OCI-LY7 (cell line): Measurements from ENCODE around the gene KCNN3. TPM values are rescaled to one million over a fixed set of nuclear protein-coding genes. Genes with fewer than 3 reads are reported as not detected.

Experiments
- BruUV-seq: library from RNA; stranded (reverse); fragments of 400-500 nt; replicated peaks from 2 replicates; lab custom pipeline; 2021; lab: Mats Ljungman, UMichigan
- CTCF ChIA-PET: fragments of 300-600 bp; sonication (Branson Sonifier 250); formaldehyde crosslinking; loops from one replicate; lab custom pipeline; 2022; ENCODE audit warnings: antibody characterized with exemption; ENCODE audit not compliant: unreplicated experiment; lab: Charles Lee
- POLR2A ChIA-PET: fragments of 300-600 bp; sonication (Branson Sonifier 250); formaldehyde crosslinking; loops from one replicate; lab custom pipeline; 2022; ENCODE audit warnings: antibody characterized with exemption; lab: Charles Lee
- DNase-seq: peaks from one replicate; pipeline ENCODE4 v3.0.0-alpha.2; 2015; ENCODE audit warnings: low spot score
- H2AFZ ChIP-seq: fragments of 200-600 bp; sonication (generic), shearing (Covaris generic); 2 replicates; pipeline ENCODE4 v1.6.1; 2014; ENCODE audit warnings: mild to moderate bottlenecking, antibody characterized with exemption, low read length, moderate library complexity
- H3K27ac ChIP-seq: fragments of 200-600 bp; sonication (generic); 2 replicates; pipeline ENCODE4 v1.5.1; 2014; ENCODE audit warnings: mixed run types, low read depth, mild to moderate bottlenecking, moderate library complexity, low read length, inconsistent platforms; ENCODE audit not compliant: poor library complexity, severe bottlenecking
- H3K36me3 ChIP-seq: fragments of 200-600 bp; sonication (generic); 2 replicates; pipeline ENCODE4 v1.6.1; 2014; ENCODE audit warnings: mild to moderate bottlenecking, antibody characterized with exemption, low read length, moderate library complexity, mixed read lengths; ENCODE audit not compliant: insufficient read depth
- H3K4me1 ChIP-seq: fragments of 200-600 bp; sonication (generic); 2 replicates; pipeline ENCODE4 v1.5.1; 2014; ENCODE audit warnings: mild to moderate bottlenecking, low read length; ENCODE audit not compliant: insufficient read depth, poor library complexity, severe bottlenecking
- H3K4me2 ChIP-seq: fragments of 200-600 bp; sonication (generic); 2 replicates; pipeline ENCODE4 v1.6.1; 2014; ENCODE audit warnings: mild to moderate bottlenecking, low read length
- H3K4me3 ChIP-seq: fragments of 200-600 bp; sonication (generic); 2 replicates; pipeline ENCODE4 v1.5.1; 2014; ENCODE audit warnings: mild to moderate bottlenecking, low read depth, low read length; ENCODE audit not compliant: poor library complexity, severe bottlenecking
- H3K79me2 ChIP-seq: fragments of 200-600 bp; sonication (generic); 2 replicates; pipeline ENCODE4 v1.6.1; 2016; ENCODE audit warnings: low read depth, mild to moderate bottlenecking, low read length, moderate library complexity, mixed read lengths; ENCODE audit not compliant: insufficient read depth
- H3K9me2 ChIP-seq: fragments of 200-600 bp; sonication (generic); 2 replicates; pipeline ENCODE4 v1.6.1; 2016; ENCODE audit warnings: mild to moderate bottlenecking, low read length, mixed read lengths; ENCODE audit not compliant: insufficient read depth
- H3K9me3 ChIP-seq: fragments of 200-600 bp; sonication (generic); 2 replicates; pipeline ENCODE4 v1.6.1; 2014; ENCODE audit warnings: mild to moderate bottlenecking, mixed run types, low read length, mixed read lengths
- H4K20me1 ChIP-seq: fragments of 200-600 bp; sonication (generic); 2 replicates; pipeline ENCODE4 v1.6.1; 2014; ENCODE audit warnings: mild to moderate bottlenecking, antibody characterized with exemption, low read length, moderate library complexity, mixed read lengths; ENCODE audit not compliant: insufficient read depth
- EZH2phosphoT487 ChIP-seq: fragments of 200-600 bp; sonication (generic); IDR thresholded peaks from 2 replicates; pipeline ENCODE4 v1.6.1; 2018; ENCODE audit warnings: low read depth, borderline replicate concordance, mild to moderate bottlenecking, mixed run types, antibody characterized with exemption, low read length, moderate library complexity, mixed read lengths
- intact Hi-C: fragments of 100-400 bp; cut with micrococcal nuclease; formaldehyde crosslinking; loops from one replicate; pipeline ENCODE4 v1.10.0; 2022; ENCODE audit not compliant: unreplicated experiment
- total RNA-seq, 2 experiments: library from RNA; depleted of rRNA in 1 of 2; stranded (reverse); fragments of >200 nt in 1 of 2; shearing (Covaris generic) in 1 of 2; gene quantifications; 2 replicates each; pipeline ENCODE4 v1.2.3, GENCODE V29; 2014 to 2022
- TF ChIP-seq, protein P1 (sequence below): fragments of 200-600 bp; sonication (generic); conservative IDR thresholded peaks from 2 replicates; pipeline ENCODE4 v1.5.1; 2014; ENCODE audit warnings: mild to moderate bottlenecking, antibody characterized with exemption, low read length, moderate library complexity, mixed read lengths

KCNN3 gene
- total RNA-seq, 2 experiments from 2014 or later, result 14.8 to 50.8 TPM

DNA sequence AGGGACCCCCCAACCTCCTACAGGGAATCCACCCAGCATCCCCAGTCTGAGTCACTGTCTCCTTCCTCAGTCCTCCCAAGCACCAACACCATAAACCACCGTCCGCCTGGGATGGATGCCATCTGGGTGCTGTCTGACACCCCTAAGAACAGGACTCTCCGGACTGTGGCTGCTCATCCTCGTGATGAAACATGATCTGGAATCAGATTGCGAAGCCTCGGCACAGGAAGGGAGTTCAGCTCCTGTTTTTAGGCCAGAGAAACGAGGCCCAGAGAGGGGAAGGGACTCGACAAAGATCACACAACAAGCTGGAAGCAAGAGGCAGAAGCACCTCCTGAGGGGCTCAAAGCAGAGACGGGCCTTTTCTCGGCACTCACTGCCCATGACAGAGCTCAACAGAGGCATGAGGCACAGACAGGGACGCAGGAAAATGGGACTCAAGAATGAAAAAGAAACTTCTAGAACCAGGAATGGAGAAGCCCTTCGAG lies 8.4 kb downstream of the KCNN3 start:
- POLR2A ChIA-PET, result interaction anchor here (0.6 to 6.2 kb wide), 4 partner anchors 24 to 874 kb away, joined by 3 to 43 read pairs (median 3); partner anchors contain the start of gene CKS1B

DNA sequence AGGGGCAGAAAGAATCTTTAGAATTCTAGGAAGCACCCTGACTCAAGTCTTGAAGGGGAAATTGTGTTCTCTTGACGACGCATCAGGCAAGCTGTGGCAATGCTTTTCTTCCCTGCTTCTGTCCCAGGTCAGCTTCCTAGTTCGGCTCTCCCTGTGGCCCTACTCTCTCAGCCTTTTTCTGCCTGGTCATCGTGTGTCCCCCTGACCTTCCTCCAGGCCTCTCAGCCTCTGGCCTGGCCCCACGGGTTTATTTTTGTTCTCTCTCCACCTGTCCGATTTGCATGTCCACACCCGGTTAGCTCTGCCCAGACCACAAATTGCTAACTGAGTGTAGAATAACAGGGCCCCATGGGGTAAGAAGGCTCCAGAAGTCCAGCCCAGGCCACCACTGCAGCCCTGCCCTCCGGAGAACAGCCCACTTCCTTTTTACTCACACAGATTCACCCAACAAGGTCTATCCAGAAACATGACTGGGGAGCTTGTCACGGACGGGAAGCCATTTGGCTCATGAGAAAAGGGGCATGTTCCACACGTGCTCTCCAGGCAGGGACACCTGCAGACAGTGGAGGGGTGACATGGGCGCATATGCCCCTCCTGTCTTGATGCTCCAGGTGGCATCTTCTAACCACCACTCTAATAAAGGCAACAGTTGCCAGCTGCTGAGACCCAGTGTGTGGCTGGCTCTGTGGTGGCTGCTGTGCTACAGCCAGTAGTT lies 9.8 kb downstream of the KCNN3 start:
- H2AFZ ChIP-seq, result no peak overlapping the region

More for the DNA sequence above, 8.4 kb downstream of the KCNN3 start:
- Histone ChIP-seq H3K4me3 (peak overlapping the region; percentile 77), H3K9me3 (no peaks in the 10 kb centered on the region), H3K4me1 (peaks cover 99% of the 10 kb centered on the region), H3K36me3 (no peaks in the 10 kb centered on the region), H3K9me2 (no peaks in the 10 kb centered on the region), H3K4me2 (peak overlapping the region; percentile 85), H2AFZ (no peak overlapping the region), H3K79me2 (peaks cover 30% of the 10 kb centered on the region; the same call in 1 of the 2 replicates), H3K27ac (peak overlapping the region; percentile 91), H4K20me1 (no peaks in the 10 kb centered on the region)
- no TSS peak for BruUV-seq
- intact Hi-C loops, result loop anchor here (5.0 to 10.0 kb wide), 5 partner anchors 141 to 1633 kb away; partner anchors contain the start of genes ADAR, EFNA4, UBE2Q1 and ZBTB7B
- CTCF ChIA-PET, result no interaction called here
- no peak for TF ChIP-seq EZH2phosphoT487
- peak; percentile 24 for DNase-seq

DNA sequence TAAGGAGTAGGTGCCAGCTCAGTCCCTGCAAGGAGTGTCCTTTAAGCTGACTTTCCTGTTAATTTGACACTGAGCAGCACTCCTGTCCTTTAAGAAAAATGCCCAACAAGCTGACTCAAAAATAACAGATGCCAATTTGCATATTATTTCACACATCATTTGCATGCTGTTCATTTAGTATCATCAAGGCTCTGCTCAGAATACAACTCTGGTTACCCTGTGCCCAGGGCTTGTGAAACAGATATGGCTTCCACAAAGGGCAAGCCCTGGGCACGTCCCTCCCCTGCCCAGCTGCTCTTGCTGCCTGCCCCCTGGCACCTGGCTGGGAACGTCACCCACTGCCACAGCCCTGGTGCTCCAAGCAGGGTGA lies 10.3 kb downstream of the KCNN3 start:
- CTCF ChIA-PET, result interaction anchor here (0.6 to 2.2 kb wide), 4 partner anchors 10 to 136 kb away, joined by 3 to 9 read pairs (median 4); partner anchors contain the start of gene KCNN3
- Histone ChIP-seq H3K27ac (peak overlapping the region; percentile 91), H3K4me1 (peaks cover 94% of the 10 kb centered on the region), H3K4me2 (peak overlapping the region; percentile 85), H3K9me2 (no peaks in the 10 kb centered on the region), H3K79me2 (peaks cover 38% of the 10 kb centered on the region; the same call in 1 of the 2 replicates), H3K9me3 (no peaks in the 10 kb centered on the region), H2AFZ (no peak overlapping the region), H3K4me3 (peak overlapping the region; percentile 77), H3K36me3 (peaks cover 6% of the 10 kb centered on the region; the same call in 1 of the 2 replicates), H4K20me1 (no peaks in the 10 kb centered on the region)
- TF ChIP-seq EZH2phosphoT487, result no peak
- TF ChIP-seq, protein P1, sequence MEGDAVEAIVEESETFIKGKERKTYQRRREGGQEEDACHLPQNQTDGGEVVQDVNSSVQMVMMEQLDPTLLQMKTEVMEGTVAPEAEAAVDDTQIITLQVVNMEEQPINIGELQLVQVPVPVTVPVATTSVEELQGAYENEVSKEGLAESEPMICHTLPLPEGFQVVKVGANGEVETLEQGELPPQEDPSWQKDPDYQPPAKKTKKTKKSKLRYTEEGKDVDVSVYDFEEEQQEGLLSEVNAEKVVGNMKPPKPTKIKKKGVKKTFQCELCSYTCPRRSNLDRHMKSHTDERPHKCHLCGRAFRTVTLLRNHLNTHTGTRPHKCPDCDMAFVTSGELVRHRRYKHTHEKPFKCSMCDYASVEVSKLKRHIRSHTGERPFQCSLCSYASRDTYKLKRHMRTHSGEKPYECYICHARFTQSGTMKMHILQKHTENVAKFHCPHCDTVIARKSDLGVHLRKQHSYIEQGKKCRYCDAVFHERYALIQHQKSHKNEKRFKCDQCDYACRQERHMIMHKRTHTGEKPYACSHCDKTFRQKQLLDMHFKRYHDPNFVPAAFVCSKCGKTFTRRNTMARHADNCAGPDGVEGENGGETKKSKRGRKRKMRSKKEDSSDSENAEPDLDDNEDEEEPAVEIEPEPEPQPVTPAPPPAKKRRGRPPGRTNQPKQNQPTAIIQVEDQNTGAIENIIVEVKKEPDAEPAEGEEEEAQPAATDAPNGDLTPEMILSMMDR, result no peak
- BruUV-seq, result no TSS peak
- POLR2A ChIA-PET, result interaction anchor here (0.9 to 6.2 kb wide), 6 partner anchors 10 to 298 kb away, joined by 3 to 43 read pairs (median 4); partner anchors contain the start of gene KCNN3
- intact Hi-C loops, result loop anchor here (1.0 to 10.0 kb wide), 7 partner anchors 22 to 1635 kb away; partner anchors contain the start of genes ADAR, EFNA4, UBE2Q1 and ZBTB7B
- peak; percentile 82 for DNase-seq

More for the DNA sequence above, 9.8 kb downstream of the KCNN3 start:
- Histone ChIP-seq H3K9me2 (no peaks in the 10 kb centered on the region), H4K20me1 (no peaks in the 10 kb centered on the region), H3K9me3 (no peaks in the 10 kb centered on the region), H3K27ac (peak overlapping the region; percentile 91), H3K36me3 (peaks cover 6% of the 10 kb centered on the region; the same call in 1 of the 2 replicates), H3K4me1 (peaks cover 99% of the 10 kb centered on the region), H3K4me2 (peak overlapping the region; percentile 85), H3K79me2 (peaks cover 38% of the 10 kb centered on the region; the same call in 1 of the 2 replicates), H3K4me3 (peak overlapping the region; percentile 77)
- no peak for TF ChIP-seq EZH2phosphoT487
- TF ChIP-seq, protein P1, result no peak
- intact Hi-C loops, result loop anchor here (1.0 to 10.0 kb wide), 7 partner anchors 23 to 1634 kb away; partner anchors contain the start of genes ADAR, EFNA4, UBE2Q1 and ZBTB7B
- POLR2A ChIA-PET, result interaction anchor here (0.6 to 6.2 kb wide), 6 partner anchors 9 to 92 kb away, joined by 3 to 43 read pairs (median 5); partner anchors contain the start of gene KCNN3
- peak; percentile 96 for DNase-seq
- CTCF ChIA-PET, result interaction anchor here (1.4 to 2.2 kb wide), 2 partner anchors 9 to 22 kb away, joined by 4 to 9 read pairs; partner anchors contain the start of gene KCNN3
- BruUV-seq, result no TSS peak
